Duodenal mucosa (tissue), 2 donors: Measurements from ENCODE around the gene CDCA3.

Experiments
- H3K27ac ChIP-seq: one replicate; pipeline ENCODE4 v1.7.0; 2013; ENCODE audit warnings: low read depth, low read length
- H3K27me3 ChIP-seq, 2 donors: one replicate each; pipeline ENCODE4 v1.7.0; 2013; ENCODE audit warnings: low read length in 2 of 2, control low read depth in 1 of 2; ENCODE audit not compliant: insufficient read depth in 2 of 2, control insufficient read depth in 1 of 2
- H3K36me3 ChIP-seq, 2 donors: one replicate each; pipeline ENCODE4 v1.7.0; 2013; ENCODE audit warnings: low read length in 2 of 2, control low read depth in 1 of 2; ENCODE audit not compliant: insufficient read depth in 2 of 2, control insufficient read depth in 1 of 2
- H3K4me1 ChIP-seq, 2 donors: one replicate each; pipeline ENCODE4 v1.7.0; 2013; ENCODE audit warnings: low read length in 2 of 2, control low read depth in 1 of 2; ENCODE audit not compliant: insufficient read depth in 2 of 2, control insufficient read depth in 1 of 2
- H3K4me3 ChIP-seq, 2 donors: one replicate each; pipeline ENCODE4 v1.7.0; 2013; ENCODE audit warnings: low read length in 2 of 2, low read depth in 1 of 2
- H3K9ac ChIP-seq, 2 donors: one replicate each; pipeline ENCODE4 v1.7.0; 2013; ENCODE audit warnings: low read length in 2 of 2, low read depth in 1 of 2
- H3K9me3 ChIP-seq, 2 donors: one replicate each; pipeline ENCODE4 v1.7.0; 2013; ENCODE audit warnings: low read length in 2 of 2, control low read depth in 1 of 2; ENCODE audit not compliant: control insufficient read depth in 1 of 2

Gene CDCA3

GRCh38 chr12:6827437-6827911 is 23.6 kb downstream of the CDCA3 start:
- no peak overlapping the region for H3K27ac ChIP-seq

GRCh38 chr12:6826734-6827436 is 24.2 kb downstream of the CDCA3 start:
- Histone ChIP-seq H3K4me3 (no peak overlapping the region), H3K36me3 (peaks cover 0 to 4% of the 10 kb centered on the region in 2 donors), H3K9ac (peak overlapping the region in 1 of 2 donors; percentile 14), H3K27me3 (peaks cover 25 to 31% of the 10 kb centered on the region in 2 donors), H3K27ac (no peak overlapping the region), H3K4me1 (peaks cover 9 to 36% of the 10 kb centered on the region in 2 donors), H3K9me3 (no peaks in the 10 kb centered on the region)

More at GRCh38 chr12:6827437-6827911, 23.6 kb downstream of the CDCA3 start:
- Histone ChIP-seq H3K4me1 (peaks cover 5 to 33% of the 10 kb centered on the region in 2 donors), H3K27me3 (peaks cover 19 to 25% of the 10 kb centered on the region in 2 donors), H3K9me3 (no peaks in the 10 kb centered on the region), H3K9ac (no peak overlapping the region), H3K36me3 (peaks cover 0 to 4% of the 10 kb centered on the region in 2 donors), H3K4me3 (no peak overlapping the region)

DNA sequence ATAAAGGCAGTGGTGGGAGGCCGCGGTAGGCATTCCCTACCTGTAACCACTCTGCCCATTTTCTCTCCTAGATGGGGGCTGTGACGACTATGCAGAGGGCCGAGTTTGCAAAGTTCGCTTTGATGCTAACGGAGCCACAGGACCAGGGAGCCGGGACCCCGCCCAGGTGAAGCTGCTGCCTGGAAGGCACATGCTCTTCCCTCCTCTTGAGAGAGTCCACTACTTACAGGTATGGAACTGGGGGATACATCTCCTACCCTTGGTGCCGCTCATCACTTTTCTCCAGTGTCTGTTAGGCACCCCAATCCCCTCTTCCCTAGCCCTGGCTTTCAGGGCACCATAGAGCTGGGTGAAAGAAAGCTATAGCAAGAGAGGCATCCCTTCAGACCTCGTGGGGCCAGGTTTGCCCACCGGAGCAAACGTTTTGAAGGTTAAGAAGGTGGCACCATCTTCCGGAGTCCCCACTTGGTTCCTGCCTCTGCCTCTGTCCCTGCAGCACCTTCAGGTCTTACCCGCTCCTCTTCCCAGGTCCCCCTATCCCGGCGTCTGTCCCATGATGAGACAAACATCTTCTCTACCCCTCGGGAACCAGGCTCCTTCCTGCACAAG is 24.9 kb downstream of the CDCA3 start:
- Histone ChIP-seq H3K4me1 (peaks cover 10 to 39% of the 10 kb centered on the region in 2 donors), H3K36me3 (no peaks in the 10 kb centered on the region), H3K27me3 (peaks cover 29 to 33% of the 10 kb centered on the region in 2 donors), H3K27ac (no peak overlapping the region), H3K9ac (no peak overlapping the region), H3K9me3 (no peaks in the 10 kb centered on the region), H3K4me3 (no peak overlapping the region)

DNA sequence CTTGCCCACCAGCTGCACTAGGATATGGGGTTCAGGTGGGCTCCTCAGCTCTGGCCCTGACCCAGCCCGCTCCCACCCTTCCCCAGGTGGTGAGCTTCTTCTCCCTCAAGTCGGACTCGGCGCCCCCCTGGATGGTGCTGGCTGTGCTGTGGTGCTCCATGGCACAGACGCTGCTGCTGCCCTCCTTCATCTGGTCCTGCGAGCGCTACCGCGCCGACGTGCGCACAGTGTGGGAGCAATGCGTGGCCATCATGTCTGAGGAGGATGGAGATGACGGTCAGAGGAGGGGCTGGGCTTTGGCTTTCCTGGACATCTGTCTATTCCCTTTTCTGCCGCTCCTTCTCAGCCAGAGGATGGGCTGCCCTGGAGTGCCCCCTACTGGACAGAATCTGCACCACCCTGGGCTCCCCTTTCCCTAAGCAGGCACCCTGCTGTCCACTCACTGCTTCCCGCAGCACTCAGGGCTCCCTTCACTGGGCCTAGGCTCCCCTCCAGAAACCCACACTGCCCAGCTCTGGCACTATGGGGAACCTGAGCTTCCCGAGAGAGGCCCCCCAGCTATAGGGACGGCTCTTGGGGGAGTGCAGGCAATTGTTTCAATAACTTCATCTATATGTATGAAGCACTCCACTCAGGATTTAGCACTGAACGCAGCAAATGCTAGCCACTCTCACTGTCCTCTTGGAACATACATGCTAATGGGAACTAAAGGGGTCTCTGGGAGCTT is 25.5 kb downstream of the CDCA3 start:
- Histone ChIP-seq H3K9ac (no peak overlapping the region), H3K27me3 (peaks cover 33 to 38% of the 10 kb centered on the region in 2 donors), H3K4me1 (peaks cover 16 to 43% of the 10 kb centered on the region in 2 donors), H3K9me3 (no peaks in the 10 kb centered on the region), H3K4me3 (peak overlapping the region in 1 of 2 donors; percentile 32), H3K36me3 (no peaks in the 10 kb centered on the region), H3K27ac (no peak overlapping the region)

DNA sequence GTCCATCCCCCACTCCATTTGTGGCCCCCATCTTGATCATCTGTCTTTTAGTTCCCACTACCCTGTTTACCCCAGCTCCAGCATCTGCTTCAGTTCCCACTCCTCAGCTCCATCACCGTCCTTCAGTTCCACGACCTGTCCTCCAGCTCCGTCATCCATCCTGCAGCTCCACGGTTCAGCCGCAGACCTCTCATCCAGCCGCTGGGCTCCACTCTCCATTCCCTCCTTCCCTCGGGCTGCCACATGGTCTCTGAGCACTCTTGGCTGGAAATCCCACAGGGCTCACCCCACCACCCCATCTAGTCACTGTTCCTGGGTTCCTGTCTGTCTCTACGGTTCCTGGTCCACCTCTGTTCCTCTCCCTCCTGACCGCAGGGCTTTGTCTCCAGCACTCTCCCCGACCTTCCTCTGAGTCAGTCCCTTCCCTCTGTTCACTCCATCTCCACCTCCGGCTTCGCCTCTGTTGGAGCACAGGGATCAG is 26.1 kb downstream of the CDCA3 start:
- Histone ChIP-seq H3K4me1 (peaks cover 16 to 39% of the 10 kb centered on the region in 2 donors), H3K27ac (no peak overlapping the region), H3K9me3 (no peaks in the 10 kb centered on the region), H3K27me3 (peaks cover 36 to 44% of the 10 kb centered on the region in 2 donors), H3K36me3 (no peaks in the 10 kb centered on the region), H3K9ac (no peak overlapping the region), H3K4me3 (no peak overlapping the region)

- Histone ChIP-seq H3K9ac (no peak overlapping the region), H3K36me3 (no peaks in the 10 kb centered on the region), H3K4me1 (peaks cover 11 to 32% of the 10 kb centered on the region in 2 donors), H3K9me3 (no peaks in the 10 kb centered on the region), H3K4me3 (no peak overlapping the region), H3K27ac (no peak overlapping the region), H3K27me3 (peaks cover 34 to 49% of the 10 kb centered on the region in 2 donors)
These were observed 26.9 kb downstream of the CDCA3 start for GRCh38 chr12:6824085-6824775.

- no peak overlapping the region for H3K4me3 ChIP-seq
- peaks cover 33 to 49% of the 10 kb centered on the region in 2 donors for H3K27me3 ChIP-seq
- no peak overlapping the region for H3K27ac ChIP-seq
- no peaks in the 10 kb centered on the region for H3K36me3 ChIP-seq
- no peak overlapping the region for H3K9ac ChIP-seq
- H3K4me1 ChIP-seq = peaks cover 11 to 27% of the 10 kb centered on the region in 2 donors
- H3K9me3 ChIP-seq = no peaks in the 10 kb centered on the region
These were observed 27.7 kb downstream of the CDCA3 start for GRCh38 chr12:6823182-6824084.

- Histone ChIP-seq H3K27ac (no peak overlapping the region), H3K9ac (no peak overlapping the region), H3K27me3 (peaks cover 33 to 49% of the 10 kb centered on the region in 2 donors), H3K9me3 (no peaks in the 10 kb centered on the region), H3K4me1 (peaks cover 11 to 24% of the 10 kb centered on the region in 2 donors), H3K36me3 (peaks cover 0 to 4% of the 10 kb centered on the region in 2 donors), H3K4me3 (peak overlapping the region in 1 of 2 donors; percentile 49)
These were observed 28.5 kb downstream of the CDCA3 start for GRCh38 chr12:6822426-6823135.
